A549 (cell line): ENCODE results near the gene CHID1. TPM values are rescaled to one million over a fixed set of nuclear protein-coding genes. Genes with fewer than 3 reads are reported as not detected.

Experiments
- ATAC-seq, 2 experiments: fragments of 200-7000 bp in 1 of 2; fragments of >200 bp in 1 of 2; cut with Nextera tagmentation in 1 of 2; cut with Tn5 transposase in 1 of 2; 3 replicates each; pipeline versions ENCODE4 v1.8.0 to v1.9.1; 2018 to 2020; ENCODE audit warnings: mild to moderate bottlenecking in 1 of 2, moderate library complexity in 1 of 2
- CTCF ChIA-PET: fragments of 300-600 bp; sonication (Branson Sonifier 250); formaldehyde crosslinking; extraction: SDS; loops from one replicate; lab custom pipeline; 2021; ENCODE audit warnings: antibody characterized with exemption, inconsistent platforms; lab: Yijun Ruan, JAX
- POLR2A ChIA-PET: fragments of 350-600 bp; formaldehyde crosslinking; extraction: SDS; loops from one replicate; lab custom pipeline; 2021; ENCODE audit warnings: antibody characterized with exemption, inconsistent platforms; lab: Yijun Ruan, JAX
- DNase-seq, 2 experiments: peaks; one replicate each; pipeline versions ENCODE4 v3.0.0 to v3.0.0-alpha.2; 2011 to 2016; ENCODE audit warnings: low read depth in 1 of 2, low spot score in 1 of 2
- FAIRE-seq: peaks from 2 replicates; lab custom pipeline; 2011; peaks lifted over from hg19 to GRCh38; lab: Jason Lieb, UNC
- H3K27ac ChIP-seq, 2 experiments: fragments of >200 bp; sonication (Bioruptor Twin); formaldehyde crosslinking; 3 replicates each; pipeline ENCODE4 v1.5.1; 2016 to 2017
- H3K4me1 ChIP-seq: fragments of >200 bp; sonication (Bioruptor Twin); formaldehyde crosslinking; 3 replicates; pipeline ENCODE4 v1.6.1; 2016
- H3K4me2 ChIP-seq: fragments of >200 bp; sonication (Bioruptor Twin); formaldehyde crosslinking; 3 replicates; pipeline ENCODE4 v1.6.1; 2016
- H3K4me3 ChIP-seq: fragments of >200 bp; sonication (Bioruptor Twin); formaldehyde crosslinking; 3 replicates; pipeline ENCODE4 v1.5.1; 2016
- H3K9me3 ChIP-seq: fragments of >200 bp; sonication (Bioruptor Twin); formaldehyde crosslinking; 3 replicates; pipeline ENCODE4 v1.6.1; 2016
- CEBPB ChIP-seq, 2 experiments: fragments of >200 bp in 1 of 2; sonication (Bioruptor Twin) in 1 of 2; formaldehyde crosslinking in 1 of 2; IDR thresholded peaks; 2 replicates each; pipeline ENCODE4 v1.6.1; 2012 to 2016
- CHD2 ChIP-seq: fragments of 150-350 bp; IDR thresholded peaks from 2 replicates; pipeline ENCODE4 v1.6.1; 2014; ENCODE audit warnings: low read length; ENCODE audit not compliant: partially characterized antibody
- CHD4 ChIP-seq: fragments of 200-600 bp; sonication (generic); IDR thresholded peaks from 2 replicates; pipeline ENCODE4 v1.6.1; 2016; ENCODE audit warnings: antibody characterized with exemption, mild to moderate bottlenecking, borderline replicate concordance
- EHMT2 ChIP-seq: fragments of 200-600 bp; sonication (generic); IDR thresholded peaks from 2 replicates; pipeline ENCODE4 v1.6.1; 2016; ENCODE audit warnings: antibody characterized with exemption, low read depth, mild to moderate bottlenecking, moderate library complexity
- FOSL2 ChIP-seq, 2 experiments: fragments of 450-650 bp in 1 of 2; fragments of >200 bp in 1 of 2; sonication (Bioruptor Twin) in 1 of 2; formaldehyde crosslinking; IDR thresholded peaks; 2 replicates each; pipeline versions ENCODE4 v1.5.0 to v1.6.1; 2016 to 2020; ENCODE audit warnings: mild to moderate bottlenecking in 1 of 2, moderate library complexity in 1 of 2
- HOXA7 ChIP-seq: fragments of 250-450 bp; sonication (Bioruptor Pico); IDR thresholded peaks from 2 replicates; pipeline ENCODE4 v1.5.0; 2020; ENCODE audit warnings: mild to moderate bottlenecking, moderate library complexity
- JUN ChIP-seq, 2 experiments: fragments of >200 bp; sonication (Bioruptor Twin); formaldehyde crosslinking; IDR thresholded peaks; 2 replicates in 1 of 2; 3 replicates in 1 of 2; pipeline ENCODE4 v1.6.1; 2016 to 2017
- JUNB ChIP-seq: fragments of >200 bp; sonication (Bioruptor Twin); formaldehyde crosslinking; IDR thresholded peaks from 2 replicates; pipeline ENCODE4 v1.6.1; 2016
- KDM1A ChIP-seq: fragments of 200-600 bp; sonication (generic); IDR thresholded peaks from 2 replicates; pipeline ENCODE4 v1.6.1; 2016; ENCODE audit warnings: low read depth, mild to moderate bottlenecking
- NPAS2 ChIP-seq: fragments of 250-450 bp; sonication (Bioruptor Pico); IDR thresholded peaks from 2 replicates; pipeline ENCODE4 v1.8.0; 2022; ENCODE audit warnings: mild to moderate bottlenecking, moderate library complexity, borderline replicate concordance
- NR3C1 ChIP-seq: fragments of >200 bp; sonication (Bioruptor Twin); formaldehyde crosslinking; IDR thresholded peaks from 3 replicates; pipeline ENCODE4 v1.6.1; 2017
- RAD21 ChIP-seq, 2 experiments: fragments of >200 bp in 1 of 2; sonication (Bioruptor Twin) in 1 of 2; formaldehyde crosslinking in 1 of 2; IDR thresholded peaks in 1 of 2; conservative IDR thresholded peaks in 1 of 2; 2 replicates in 1 of 2; 3 replicates in 1 of 2; pipeline ENCODE4 v1.6.1; 2012 to 2018; ENCODE audit warnings: inconsistent platforms in 1 of 2
- RNF2 ChIP-seq: fragments of 200-600 bp; sonication (generic); IDR thresholded peaks from 2 replicates; pipeline ENCODE4 v1.6.1; 2016; ENCODE audit warnings: low read depth, mild to moderate bottlenecking, antibody characterized with exemption, moderate library complexity, borderline replicate concordance
- TFCP2L1 ChIP-seq: fragments of 250-450 bp; sonication (Bioruptor Pico); IDR thresholded peaks from 2 replicates; pipeline ENCODE4 v1.5.0; 2021; ENCODE audit warnings: mild to moderate bottlenecking
- TP53 ChIP-seq: fragments of 250-450 bp; sonication (Bioruptor Pico); IDR thresholded peaks from 2 replicates; pipeline ENCODE4 v1.5.0; 2021; ENCODE audit warnings: mild to moderate bottlenecking, moderate library complexity
- ZC3H11A ChIP-seq: fragments of 450-650 bp; IDR thresholded peaks from 2 replicates; pipeline ENCODE4 v1.6.1; 2014; ENCODE audit warnings: antibody characterized with exemption, mild to moderate bottlenecking
- ZFP36 ChIP-seq: fragments of 450-650 bp; IDR thresholded peaks from 2 replicates; pipeline ENCODE4 v1.6.1; 2014; ENCODE audit warnings: borderline replicate concordance; ENCODE audit not compliant: partially characterized antibody
- WGBS: methylation state at CpG from one replicate; pipeline ENCODE4 v1.1.6; 2017; ENCODE audit errors: missing lambda C conversion rate; 5-methylcytosine and 5-hydroxymethylcytosine counted together
- polyA plus RNA-seq, 4 experiments: library from polyadenylated mRNA; depleted of rRNA in 3 of 4; stranded (reverse); fragments of >200 nt; fragmentation: RNase III in 1 of 4; extraction: RNeasy Plus Mini Kit Qiagen cat#74134 plus additional on column Dnase treatment in 1 of 4; gene quantifications; 2 replicates in 3 of 4; 3 replicates in 1 of 4; pipeline ENCODE4 v1.2.3, GENCODE V29; 2011 to 2017
- TF ChIP-seq, protein P1 (sequence below): IDR thresholded peaks from 2 replicates; pipeline ENCODE4 v1.6.1; 2012; ENCODE audit warnings: low read depth, borderline replicate concordance
- TF ChIP-seq, protein P2 (sequence below): fragments of 250-450 bp; sonication (Bioruptor Pico); IDR thresholded peaks from 2 replicates; pipeline ENCODE4 v1.5.0; 2020; ENCODE audit warnings: low read depth, mild to moderate bottlenecking, moderate library complexity
- TF ChIP-seq, protein P3 (sequence below): fragments of 200-600 bp; sonication (generic); IDR thresholded peaks from 2 replicates; pipeline ENCODE4 v1.6.1; 2016; ENCODE audit warnings: antibody characterized with exemption, mild to moderate bottlenecking, moderate library complexity
- TF ChIP-seq, protein P4 (sequence below): IDR thresholded peaks from 2 replicates; pipeline ENCODE4 v1.6.1; 2012
- TF ChIP-seq, protein P5 (sequence below): fragments of 450-650 bp; IDR thresholded peaks from 2 replicates; pipeline ENCODE4 v1.6.1; 2014; ENCODE audit warnings: antibody characterized with exemption

Gene CHID1
- polyA plus RNA-seq, 2 of the 4 experiments (the other 2 are of a cell fraction), result 53.8 to 70.6 TPM

DNA sequence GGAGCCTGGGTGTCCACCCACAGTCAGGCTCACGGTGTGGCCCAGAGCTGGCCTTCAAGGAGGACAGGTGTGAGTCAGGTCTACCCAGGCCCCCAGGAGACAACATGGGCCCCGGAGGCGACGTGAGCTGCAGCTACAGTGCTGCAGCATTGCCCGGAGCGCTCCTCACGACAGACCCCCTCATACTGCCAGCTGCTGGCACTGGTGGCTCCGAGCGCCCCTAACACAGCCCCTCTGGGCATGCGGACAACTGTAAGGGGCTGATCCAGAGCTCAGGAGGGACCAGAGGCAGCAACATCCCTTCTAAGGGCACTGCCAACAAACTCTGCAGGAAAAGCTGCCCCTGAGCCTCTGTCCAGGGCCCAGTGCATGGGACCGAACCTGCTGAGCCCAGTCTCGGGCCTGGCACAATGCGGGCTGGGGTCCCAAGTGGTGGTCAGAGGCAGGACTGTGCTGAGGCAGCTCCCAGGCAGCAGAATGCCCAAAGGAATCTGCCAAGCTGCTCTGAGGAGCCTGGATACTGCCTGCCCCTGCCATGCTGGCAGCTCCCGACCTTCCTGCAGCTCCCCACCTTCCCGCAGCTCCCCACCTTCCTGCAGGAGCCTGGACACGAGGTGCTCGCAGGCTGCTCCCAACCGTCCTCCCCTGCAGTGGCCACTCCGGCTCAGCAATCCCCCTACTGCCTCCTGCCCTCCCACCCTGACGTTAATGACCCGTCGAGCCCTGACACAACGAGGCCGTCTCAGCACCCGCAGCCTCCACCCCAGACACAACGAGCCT is 15.1 kb downstream of the CHID1 start:
- ChIA-PET CTCF (interaction anchor here (0.5 to 2.2 kb wide), 8 partner anchors 11 to 156 kb away, joined by 3 to 11 read pairs (median 4); no protein-coding TSS in a partner anchor), POLR2A (interaction anchor here (1.2 to 1.3 kb wide), 2 partner anchors 16 to 51 kb away, joined by 4 to 5 read pairs; no protein-coding TSS in a partner anchor)
- Histone ChIP-seq H3K4me2 (no peak overlapping the region), H3K27ac (no peak overlapping the region), H3K4me1 (no peaks in the 10 kb centered on the region), H3K9me3 (no peaks in the 10 kb centered on the region), H3K4me3 (no peak overlapping the region)
- TF ChIP-seq, protein P1, sequence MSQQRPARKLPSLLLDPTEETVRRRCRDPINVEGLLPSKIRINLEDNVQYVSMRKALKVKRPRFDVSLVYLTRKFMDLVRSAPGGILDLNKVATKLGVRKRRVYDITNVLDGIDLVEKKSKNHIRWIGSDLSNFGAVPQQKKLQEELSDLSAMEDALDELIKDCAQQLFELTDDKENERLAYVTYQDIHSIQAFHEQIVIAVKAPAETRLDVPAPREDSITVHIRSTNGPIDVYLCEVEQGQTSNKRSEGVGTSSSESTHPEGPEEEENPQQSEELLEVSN, result no peak
- TF ChIP-seq JUN (IDR thresholded peaks at IDR 0.05) (no peak), CHD2 (no peak), ZC3H11A (no peak), NR3C1 (no peak)
- TF ChIP-seq, protein P2, sequence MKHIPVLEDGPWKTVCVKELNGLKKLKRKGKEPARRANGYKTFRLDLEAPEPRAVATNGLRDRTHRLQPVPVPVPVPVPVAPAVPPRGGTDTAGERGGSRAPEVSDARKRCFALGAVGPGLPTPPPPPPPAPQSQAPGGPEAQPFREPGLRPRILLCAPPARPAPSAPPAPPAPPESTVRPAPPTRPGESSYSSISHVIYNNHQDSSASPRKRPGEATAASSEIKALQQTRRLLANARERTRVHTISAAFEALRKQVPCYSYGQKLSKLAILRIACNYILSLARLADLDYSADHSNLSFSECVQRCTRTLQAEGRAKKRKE (CRISPR knock-in tag), result no peak
- TF ChIP-seq, protein P3, sequence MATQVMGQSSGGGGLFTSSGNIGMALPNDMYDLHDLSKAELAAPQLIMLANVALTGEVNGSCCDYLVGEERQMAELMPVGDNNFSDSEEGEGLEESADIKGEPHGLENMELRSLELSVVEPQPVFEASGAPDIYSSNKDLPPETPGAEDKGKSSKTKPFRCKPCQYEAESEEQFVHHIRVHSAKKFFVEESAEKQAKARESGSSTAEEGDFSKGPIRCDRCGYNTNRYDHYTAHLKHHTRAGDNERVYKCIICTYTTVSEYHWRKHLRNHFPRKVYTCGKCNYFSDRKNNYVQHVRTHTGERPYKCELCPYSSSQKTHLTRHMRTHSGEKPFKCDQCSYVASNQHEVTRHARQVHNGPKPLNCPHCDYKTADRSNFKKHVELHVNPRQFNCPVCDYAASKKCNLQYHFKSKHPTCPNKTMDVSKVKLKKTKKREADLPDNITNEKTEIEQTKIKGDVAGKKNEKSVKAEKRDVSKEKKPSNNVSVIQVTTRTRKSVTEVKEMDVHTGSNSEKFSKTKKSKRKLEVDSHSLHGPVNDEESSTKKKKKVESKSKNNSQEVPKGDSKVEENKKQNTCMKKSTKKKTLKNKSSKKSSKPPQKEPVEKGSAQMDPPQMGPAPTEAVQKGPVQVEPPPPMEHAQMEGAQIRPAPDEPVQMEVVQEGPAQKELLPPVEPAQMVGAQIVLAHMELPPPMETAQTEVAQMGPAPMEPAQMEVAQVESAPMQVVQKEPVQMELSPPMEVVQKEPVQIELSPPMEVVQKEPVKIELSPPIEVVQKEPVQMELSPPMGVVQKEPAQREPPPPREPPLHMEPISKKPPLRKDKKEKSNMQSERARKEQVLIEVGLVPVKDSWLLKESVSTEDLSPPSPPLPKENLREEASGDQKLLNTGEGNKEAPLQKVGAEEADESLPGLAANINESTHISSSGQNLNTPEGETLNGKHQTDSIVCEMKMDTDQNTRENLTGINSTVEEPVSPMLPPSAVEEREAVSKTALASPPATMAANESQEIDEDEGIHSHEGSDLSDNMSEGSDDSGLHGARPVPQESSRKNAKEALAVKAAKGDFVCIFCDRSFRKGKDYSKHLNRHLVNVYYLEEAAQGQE, result no peak
- DNase-seq (no peak), FAIRE-seq (no peak), ATAC-seq (no peak)
- WGBS, result 86% methylated on average over 14 of the region's 26 CpGs

DNA sequence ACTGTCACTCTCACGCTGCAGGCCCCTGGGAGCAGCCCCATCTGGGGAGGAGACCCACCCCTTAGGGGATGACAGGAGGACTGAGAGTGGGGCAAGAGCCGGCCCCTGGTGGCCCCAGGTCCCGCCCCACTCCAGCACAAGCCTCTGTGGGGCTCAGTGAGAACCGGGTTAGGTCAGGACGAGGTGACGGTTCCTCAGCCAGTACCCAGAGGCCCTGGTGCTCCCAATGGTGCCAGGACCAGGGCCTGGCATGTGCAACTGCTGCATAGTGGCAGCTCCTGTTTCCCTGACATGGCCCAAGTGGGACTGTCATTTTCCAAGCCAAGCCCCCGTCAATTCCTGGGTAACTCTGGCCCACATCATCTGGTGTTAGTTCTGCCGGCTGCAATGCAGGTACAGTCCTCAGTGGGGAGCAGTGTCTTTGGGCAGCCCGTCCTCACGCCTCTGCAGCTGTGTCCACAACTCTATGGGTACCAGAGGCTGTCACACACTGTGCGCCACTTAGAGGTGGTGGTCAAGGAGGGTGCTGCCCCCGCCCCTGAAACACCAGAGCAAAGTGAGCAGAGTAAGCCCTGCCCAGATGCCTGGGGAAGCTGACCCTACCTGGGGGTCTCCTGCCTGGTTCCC is 15.9 kb downstream of the CHID1 start:
- CTCF ChIA-PET, result interaction anchor here (0.5 to 2.2 kb wide), 10 partner anchors 11 to 156 kb away, joined by 3 to 11 read pairs (median 3); partner anchors contain the start of gene AP2A2
- POLR2A ChIA-PET, result interaction anchor here (1.2 to 1.3 kb wide), 2 partner anchors 16 to 50 kb away, joined by 4 to 5 read pairs; no protein-coding TSS in a partner anchor
- 89% methylated on average over 8 of the region's 12 CpGs for WGBS
- Histone ChIP-seq H3K4me1 (no peaks in the 10 kb centered on the region), H3K9me3 (no peaks in the 10 kb centered on the region), H3K4me3 (no peak overlapping the region), H3K27ac (no peak overlapping the region), H3K4me2 (no peak overlapping the region)
- FAIRE-seq, result no peak
- TF ChIP-seq RAD21 (conservative IDR thresholded peaks at IDR 0.05 in 1 of 2, IDR thresholded peaks at IDR 0.05 in 1 of 2) (peak in 1 of 2 experiments; percentile 11; a peak in 1 of 5 replicates), TFCP2L1 (no peak)
- DNase-seq, result no peak
- ATAC-seq, result peak; percentile 49 to 51; a peak in 3 of 6 replicates

DNA sequence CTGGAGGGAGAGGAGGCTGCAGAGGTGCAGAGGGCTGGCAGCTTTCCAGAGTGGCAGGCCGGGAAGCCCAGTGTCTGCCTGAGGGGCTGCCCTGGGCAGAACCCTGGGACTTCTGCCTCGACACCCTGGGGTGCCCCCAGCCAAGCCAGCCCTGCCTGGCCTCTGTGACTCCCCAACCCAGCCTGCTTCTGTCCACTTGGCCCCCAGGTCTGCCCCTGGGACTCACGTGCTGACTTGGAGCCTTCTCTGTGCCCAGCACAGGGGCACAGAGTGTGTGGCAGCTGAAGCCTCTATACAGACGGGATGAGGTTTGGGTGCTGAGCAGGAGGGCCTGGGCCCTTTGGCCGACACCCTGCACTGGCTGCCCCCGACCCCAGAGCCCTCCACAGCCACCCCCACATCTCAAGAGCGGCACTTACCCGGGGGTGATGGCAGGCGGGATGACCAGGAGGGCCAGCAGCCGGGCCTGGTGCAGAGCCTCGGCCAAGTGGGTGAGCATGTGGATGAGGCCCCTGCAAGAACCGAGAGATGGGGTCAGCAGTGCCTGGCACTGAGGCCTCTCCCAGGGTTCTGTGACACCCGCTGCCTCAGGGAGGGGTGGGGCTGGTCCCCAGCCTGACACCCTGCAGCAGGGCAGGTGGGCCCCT is 17.5 kb downstream of the CHID1 start:
- Histone ChIP-seq H3K9me3 (no peaks in the 10 kb centered on the region), H3K4me3 (no peak overlapping the region), H3K4me2 (no peak overlapping the region), H3K4me1 (no peaks in the 10 kb centered on the region), H3K27ac (no peak overlapping the region)
- no peak for DNase-seq
- ChIA-PET POLR2A (no interaction called here), CTCF (interaction anchor here (1.1 to 1.7 kb wide), 3 partner anchors 9 to 158 kb away, joined by 3 to 6 read pairs (median 3); partner anchors contain the start of gene AP2A2)
- no peak for ATAC-seq
- WGBS, result 89% methylated on average over 3 of the region's 13 CpGs
- FAIRE-seq, result no peak
- TF ChIP-seq RAD21 (conservative IDR thresholded peaks at IDR 0.05 in 1 of 2, IDR thresholded peaks at IDR 0.05 in 1 of 2) (no peak), TP53 (CRISPR knock-in tag) (no peak), EHMT2 (no peak), HOXA7 (CRISPR knock-in tag) (no peak), ZFP36 (no peak), KDM1A (no peak), JUN (IDR thresholded peaks at IDR 0.05) (no peak), CEBPB (IDR thresholded peaks at IDR 0.05) (no peak), JUNB (no peak), FOSL2 (IDR thresholded peaks at IDR 0.05) (no peak), FOSL2 (CRISPR knock-in tag; IDR thresholded peaks at IDR 0.05) (no peak), RNF2 (no peak), NPAS2 (CRISPR knock-in tag) (no peak), CHD4 (no peak)
- TF ChIP-seq, protein P4, sequence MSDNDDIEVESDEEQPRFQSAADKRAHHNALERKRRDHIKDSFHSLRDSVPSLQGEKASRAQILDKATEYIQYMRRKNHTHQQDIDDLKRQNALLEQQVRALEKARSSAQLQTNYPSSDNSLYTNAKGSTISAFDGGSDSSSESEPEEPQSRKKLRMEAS, result no peak
- TF ChIP-seq, protein P1, result no peak
- TF ChIP-seq, protein P5, sequence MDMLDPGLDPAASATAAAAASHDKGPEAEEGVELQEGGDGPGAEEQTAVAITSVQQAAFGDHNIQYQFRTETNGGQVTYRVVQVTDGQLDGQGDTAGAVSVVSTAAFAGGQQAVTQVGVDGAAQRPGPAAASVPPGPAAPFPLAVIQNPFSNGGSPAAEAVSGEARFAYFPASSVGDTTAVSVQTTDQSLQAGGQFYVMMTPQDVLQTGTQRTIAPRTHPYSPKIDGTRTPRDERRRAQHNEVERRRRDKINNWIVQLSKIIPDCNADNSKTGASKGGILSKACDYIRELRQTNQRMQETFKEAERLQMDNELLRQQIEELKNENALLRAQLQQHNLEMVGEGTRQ, result no peak
